T-helper 9 cell (primary cell): Measurements from ENCODE around the gene IFIT1.
A peak's percentile ranks its signal among the peaks of the same experiment; 100 is the strongest.
"Not testable (repeated sequence)": the region's sequence is repeated elsewhere in the genome, so short reads cannot be mapped to it uniquely, and the experiment has no call there.

ENCODE experiments used
- DNase-seq: peaks from one replicate; pipeline ENCODE4 v3.0.0-alpha.2; 2020

Gene IFIT1

DNA sequence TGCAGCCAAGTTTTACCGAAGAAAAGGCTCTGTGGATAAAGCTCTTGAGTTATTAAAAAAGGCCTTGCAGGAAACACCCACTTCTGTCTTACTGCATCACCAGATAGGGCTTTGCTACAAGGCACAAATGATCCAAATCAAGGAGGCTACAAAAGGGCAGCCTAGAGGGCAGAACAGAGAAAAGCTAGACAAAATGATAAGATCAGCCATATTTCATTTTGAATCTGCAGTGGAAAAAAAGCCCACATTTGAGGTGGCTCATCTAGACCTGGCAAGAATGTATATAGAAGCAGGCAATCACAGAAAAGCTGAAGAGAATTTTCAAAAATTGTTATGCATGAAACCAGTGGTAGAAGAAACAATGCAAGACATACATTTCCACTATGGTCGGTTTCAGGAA, 10.6 kb downstream of the IFIT1 start:
- no peak for DNase-seq

DNA sequence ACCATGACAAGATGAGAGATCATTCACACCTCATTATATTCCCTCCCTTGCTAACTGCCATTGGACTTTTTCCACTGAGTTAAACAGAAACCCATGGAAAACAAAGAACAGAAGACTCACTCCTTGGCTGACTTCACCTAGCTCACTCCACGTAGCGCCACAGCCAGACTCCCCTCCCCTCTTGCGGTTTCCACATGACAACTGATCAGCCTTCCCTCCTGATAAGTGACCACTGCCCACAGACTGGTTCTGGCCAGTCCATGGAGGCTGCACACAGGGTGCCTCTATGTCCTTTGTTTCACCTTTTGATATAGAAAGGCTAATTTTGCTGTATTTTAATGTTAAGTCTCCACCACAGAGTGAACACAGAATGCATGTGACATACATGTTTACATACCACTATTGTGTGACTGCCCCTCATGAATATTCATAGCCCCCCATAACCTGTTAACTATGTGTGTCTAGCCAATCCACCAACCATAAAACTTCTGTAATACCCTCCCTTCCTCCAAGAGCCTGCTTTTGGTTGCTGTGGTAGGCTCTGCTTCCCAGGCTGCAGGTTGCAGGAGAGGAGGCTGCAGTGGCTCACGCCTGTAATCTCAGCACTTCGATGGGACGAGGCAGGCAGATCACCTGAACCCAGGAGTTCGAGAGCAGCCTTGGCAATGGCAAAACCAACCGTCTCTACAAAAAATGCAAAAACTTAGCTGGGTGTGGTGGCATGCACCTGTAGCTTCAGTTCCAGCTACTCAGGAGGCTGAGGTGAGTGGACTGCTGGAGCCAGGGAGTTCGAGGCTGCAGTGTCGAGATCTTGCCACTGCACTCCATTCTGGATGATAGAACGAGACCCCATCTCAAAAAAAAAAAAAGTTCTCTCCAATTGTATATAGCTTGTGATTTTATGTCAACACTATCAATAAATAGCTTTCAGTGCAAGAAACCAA, 12.0 kb downstream of the IFIT1 start:
- no peak for DNase-seq

DNA sequence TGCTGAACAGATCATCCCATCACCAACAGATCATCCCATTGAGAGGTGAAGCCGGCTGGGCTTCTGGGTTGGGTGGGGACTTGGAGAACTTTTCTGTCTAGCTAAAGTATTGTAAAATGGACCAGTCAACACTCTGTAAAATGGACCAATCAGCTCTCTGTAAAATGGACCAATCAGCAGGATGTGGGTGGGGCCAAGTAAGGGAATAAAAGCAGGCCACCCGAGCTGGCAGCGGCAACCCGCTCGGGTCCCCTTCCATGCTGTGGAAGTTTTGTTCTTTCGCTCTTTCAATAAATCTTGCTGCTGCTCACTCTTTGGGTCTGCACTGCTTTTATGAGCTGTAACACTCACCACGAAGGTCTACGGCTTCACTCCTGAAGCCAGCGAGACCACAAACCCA, 13.8 kb downstream of the IFIT1 start:
- DNase-seq, result not testable (repeated sequence)

DNA sequence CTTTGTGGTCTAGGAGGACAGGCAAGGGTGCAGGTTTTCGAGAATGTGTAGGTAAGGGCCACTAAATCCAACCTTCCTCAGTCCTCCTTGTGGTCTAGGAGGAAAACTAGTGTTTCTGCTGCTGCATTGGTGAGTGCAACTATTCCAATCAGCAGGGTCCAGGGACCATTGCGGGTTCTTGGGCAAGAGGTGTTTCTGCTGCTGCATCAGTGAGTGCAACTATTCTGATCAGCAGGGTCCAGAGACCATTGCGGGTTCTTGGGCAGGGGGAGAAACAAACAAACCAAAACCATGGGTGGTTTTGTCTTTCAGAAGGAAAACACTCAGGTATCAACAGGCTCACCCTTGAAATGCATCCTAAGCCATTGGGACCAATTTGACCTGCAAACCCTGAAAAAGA, 15.4 kb downstream of the IFIT1 start:
- DNase-seq, result not testable (repeated sequence)

DNA sequence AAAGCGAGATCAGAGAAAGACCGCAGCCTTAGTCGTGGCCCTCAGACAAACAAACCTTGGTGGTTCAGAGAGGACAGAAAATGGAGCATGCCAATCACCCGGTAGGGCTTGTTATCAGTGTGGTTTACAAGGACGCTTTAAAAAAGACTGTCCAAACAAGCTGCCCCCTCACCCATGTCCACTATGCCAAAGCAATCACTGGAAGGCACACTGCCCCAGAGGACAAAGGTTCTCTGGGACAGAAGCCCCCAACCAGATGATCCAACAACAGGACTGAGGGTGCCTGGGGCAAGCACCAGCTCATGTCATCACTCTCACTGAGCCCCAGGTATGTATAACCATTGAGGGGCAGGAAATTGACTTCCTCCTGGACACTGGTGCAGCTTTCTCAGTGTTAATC, 16.9 kb downstream of the IFIT1 start:
- DNase-seq, result not testable (repeated sequence)

DNA sequence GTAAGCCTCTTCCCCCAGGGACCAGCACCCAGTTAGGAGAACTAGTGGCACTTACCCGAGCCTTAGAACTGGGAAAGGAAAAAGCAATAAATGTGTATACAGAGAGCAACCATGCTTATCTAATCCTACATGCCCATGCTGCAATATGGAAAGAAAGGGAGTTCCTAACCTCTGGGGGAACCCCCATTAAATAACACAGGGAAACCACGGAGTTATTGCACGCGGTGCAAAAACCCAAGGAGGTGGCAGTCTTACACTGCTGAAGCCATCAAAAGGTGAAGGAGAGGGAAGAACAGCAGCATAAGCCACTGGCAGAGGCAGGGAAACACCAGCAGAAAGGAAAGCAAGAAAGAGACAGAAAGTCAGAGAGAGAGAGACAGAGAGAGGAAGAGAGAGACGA, 18.1 kb downstream of the IFIT1 start:
- DNase-seq, result not testable (repeated sequence)

DNA sequence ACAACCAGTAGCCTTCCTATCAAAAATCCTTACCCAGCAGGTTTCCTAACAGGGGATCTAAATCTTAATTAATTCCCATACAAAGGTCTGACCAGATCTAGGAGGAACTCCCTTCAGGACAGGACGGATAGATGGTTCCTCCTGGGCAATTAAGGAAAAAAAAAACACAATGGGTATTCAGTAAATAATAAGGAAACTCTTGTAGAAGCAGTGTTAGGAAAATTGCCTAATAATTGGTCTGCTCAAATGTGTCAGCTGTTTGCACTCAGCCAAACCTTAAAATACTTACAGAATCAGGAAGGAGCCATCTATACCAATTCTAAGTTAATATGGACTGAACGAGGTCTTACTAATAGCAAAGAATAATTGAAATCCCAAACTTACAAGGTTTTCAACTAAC, 18.7 kb downstream of the IFIT1 start:
- DNase-seq, result not testable (repeated sequence)

DNA sequence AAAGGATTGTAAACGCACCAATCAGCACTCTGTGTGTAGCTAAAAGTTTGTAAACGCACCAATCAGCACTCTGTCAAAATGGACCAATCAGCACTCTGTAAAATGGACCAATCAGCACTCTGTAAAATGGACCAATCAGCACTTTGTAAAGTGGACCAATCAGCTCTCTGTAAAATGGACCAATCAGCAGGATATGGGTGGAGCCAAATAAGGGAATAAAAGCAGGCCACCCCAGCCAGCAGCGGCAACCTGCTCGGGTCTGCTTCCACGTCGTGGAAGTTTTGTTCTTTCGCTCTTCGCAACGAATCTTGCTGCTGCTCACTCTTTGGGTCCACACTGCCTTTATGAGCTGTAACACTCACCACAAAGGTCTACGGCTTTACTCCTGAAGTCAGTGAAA, 19.9 kb downstream of the IFIT1 start:
- not testable (repeated sequence) for DNase-seq

DNA sequence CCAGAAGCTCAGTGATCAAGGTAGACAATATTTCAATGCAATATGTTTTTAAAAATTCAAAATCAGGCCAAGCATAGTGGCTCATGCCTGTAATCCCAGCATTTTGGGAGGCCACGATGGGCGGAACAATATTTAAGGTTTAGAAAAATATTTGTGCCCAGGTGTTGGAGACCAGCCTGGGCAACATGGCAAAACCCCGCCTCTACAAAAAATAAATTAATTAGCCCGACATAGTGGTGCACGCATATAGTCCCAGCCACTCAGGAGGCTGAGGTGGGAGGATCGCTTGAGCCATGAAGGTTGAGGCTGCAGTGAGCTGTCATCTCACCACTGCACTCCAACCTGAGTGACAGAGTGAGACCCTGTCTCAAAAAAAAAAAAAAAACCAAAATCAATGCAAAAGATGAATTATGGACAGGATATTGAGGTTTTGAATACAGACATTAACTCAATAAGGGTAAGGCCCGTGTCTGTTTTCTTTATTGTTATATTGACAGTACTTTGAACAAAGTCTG, 21.0 kb downstream of the IFIT1 start:
- DNase-seq, result no peak

DNA sequence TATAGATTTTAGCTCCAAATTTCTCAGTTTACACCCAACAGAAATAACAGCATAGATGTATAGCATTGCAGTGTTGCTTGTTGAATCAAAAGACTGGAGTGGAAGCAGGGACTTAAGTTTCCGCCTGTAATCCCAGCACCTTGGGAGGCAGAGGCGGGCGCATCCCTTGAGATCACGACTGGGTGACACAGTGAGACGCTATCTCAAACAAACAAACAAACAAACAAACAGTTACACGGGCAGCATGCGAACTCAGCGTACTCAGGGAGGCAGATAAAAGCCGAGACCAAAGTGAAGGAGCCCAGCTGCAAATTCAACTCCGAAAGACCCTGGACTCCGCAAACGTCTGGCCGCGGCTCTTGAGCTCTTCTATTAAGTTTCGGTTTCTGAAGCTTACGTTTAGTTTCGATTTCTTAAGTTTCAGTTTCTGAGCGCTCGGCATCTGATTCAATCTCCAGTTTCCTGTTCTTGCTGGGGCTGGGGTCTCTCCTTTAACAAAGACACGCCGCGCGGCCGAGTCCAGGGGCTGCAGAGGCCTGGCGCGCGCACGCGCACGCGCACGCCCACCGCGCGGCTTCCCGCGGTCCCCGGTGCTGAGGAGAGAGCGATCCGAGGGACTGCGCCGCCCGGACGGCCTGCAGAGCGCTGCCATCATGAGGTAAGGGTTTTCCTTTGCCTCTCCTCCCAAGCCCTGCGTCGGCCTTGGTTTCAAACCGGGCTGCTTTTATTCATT, 21.9 kb downstream of the IFIT1 start, which contains the start of gene IFIT5:
Gene IFIT5 (plus strand): TSS at position 423 of the 733 bp plus-strand sequence. CDS start 231 bp downstream, at position 654.
- DNase-seq, result peak; percentile 47

DNA sequence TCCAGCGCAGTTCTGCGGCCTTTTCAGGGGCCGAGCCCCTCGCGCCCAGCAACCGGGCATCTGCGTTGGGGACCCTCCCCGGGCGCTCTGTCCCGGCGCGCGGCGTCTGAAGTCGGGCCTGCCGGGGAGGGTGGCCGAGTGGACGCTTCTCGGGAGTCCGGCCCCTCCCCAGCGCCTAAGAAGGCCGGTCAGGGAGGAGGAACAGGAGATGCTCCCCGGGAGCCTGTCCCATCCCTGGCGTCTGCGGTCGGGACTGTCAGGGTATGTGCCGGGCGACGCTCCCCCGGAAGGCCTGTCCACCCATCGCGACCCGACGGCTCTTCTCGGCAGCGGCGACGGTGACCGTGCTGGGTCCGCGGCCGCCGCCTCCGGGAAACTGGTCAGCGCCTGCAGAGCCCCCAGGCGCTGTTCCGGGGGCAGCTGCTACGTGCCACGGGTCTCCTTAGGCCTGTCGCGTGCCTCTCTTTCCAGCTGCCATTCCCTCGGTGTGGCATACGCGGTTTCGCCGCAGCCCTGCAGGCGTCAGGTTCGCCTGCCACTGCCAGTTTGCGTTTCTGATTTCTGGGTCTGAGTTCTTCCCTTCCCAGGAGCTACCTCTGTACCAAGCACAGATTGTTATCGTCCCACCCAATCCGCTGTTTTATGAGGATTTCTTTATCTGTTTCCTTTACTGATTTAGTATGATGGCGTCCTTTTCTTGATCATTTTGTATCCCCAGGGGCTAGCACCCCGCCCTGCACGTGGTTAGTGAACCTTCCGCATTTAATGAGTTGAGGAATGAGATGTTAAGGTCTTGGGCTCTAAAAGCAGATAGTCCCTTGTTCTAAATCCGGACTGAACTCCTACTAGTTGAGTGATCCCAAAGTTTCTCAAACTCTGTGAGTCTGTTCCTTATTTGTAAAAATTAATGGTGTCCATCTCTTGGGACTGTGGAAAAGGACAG, 22.7 kb downstream of the IFIT1 start:
- peak; percentile 41 for DNase-seq

DNA sequence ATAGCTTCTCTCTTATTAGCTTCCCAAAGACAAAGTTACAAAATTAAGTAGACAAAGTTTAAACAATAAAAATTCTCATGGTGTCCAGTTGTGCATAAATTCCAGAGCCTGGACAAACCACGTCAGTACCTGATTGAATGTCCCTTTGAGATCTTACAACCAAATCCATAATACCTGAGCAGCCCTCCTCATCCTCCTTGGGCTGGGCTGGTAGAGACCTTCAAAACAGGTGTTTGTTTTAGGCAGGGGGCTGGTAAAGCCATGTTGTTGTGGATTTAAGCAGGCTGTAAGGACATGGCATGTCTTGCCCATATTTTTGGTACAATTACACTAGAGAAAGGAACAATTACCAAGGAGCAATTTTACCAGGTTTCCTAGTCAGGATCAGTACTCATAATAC, 24.0 kb downstream of the IFIT1 start:
- DNase-seq, result no peak

DNA sequence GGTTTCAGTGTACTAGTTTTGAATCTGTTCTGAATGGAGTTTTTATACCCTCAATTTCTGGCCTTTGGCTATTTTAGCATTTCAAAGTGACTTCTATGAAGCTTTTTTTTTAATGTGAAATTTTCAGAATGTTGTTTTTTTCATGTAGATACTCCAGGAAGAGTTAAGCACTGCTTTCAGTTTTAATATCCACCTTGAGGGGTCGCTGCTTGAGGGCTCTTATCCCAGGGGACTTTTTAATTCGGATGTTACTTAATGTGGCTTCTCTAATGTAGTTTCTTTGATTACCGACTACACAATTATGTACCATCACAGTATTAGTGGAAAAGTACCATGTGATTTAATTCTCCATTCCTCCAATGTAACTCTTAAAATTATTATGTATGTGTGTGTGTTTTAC, 27.1 kb downstream of the IFIT1 start:
- DNase-seq, result peak; percentile 21

DNA sequence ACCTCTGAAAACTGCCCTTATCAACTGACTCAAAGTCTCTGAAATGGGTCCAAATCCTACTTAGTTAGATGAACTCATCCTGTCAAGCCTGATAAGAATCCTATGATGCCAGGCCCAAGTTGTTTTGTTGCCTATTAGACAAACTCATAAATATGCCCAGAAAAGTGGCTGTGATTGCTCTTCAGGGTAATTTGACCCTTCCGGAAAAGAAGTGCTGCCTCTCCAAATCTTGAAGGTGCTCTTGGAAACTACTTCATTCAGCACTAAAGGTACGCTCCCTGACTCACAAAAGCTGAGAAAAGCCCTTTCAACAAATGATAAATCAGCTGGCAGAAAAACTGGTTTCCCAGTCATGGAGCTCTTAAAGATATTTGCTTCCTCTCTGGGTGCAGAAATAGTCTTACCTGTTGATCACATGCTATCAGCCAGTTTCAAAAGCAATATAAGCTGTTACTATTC, 28.6 kb downstream of the IFIT1 start:
- DNase-seq, result no peak

DNA sequence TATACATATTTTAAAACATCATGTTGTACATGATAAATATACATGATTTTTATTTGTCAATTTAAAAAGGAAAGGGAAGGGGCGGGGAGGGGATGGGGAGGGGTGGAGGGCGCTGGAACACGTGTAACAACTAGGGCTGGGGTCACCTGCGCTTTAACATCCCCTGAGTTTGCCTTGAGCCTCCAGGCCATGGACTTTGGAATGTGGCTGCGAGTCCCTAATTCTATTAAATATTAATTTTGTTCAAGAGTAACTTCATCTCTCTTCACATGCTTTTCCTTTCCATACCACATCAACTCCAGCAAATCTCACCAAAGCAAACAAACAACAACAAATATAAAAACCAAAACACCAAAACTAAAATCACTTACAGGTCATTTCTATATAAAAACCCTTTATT, 32.6 kb downstream of the IFIT1 start:
- DNase-seq, result no peak

DNA sequence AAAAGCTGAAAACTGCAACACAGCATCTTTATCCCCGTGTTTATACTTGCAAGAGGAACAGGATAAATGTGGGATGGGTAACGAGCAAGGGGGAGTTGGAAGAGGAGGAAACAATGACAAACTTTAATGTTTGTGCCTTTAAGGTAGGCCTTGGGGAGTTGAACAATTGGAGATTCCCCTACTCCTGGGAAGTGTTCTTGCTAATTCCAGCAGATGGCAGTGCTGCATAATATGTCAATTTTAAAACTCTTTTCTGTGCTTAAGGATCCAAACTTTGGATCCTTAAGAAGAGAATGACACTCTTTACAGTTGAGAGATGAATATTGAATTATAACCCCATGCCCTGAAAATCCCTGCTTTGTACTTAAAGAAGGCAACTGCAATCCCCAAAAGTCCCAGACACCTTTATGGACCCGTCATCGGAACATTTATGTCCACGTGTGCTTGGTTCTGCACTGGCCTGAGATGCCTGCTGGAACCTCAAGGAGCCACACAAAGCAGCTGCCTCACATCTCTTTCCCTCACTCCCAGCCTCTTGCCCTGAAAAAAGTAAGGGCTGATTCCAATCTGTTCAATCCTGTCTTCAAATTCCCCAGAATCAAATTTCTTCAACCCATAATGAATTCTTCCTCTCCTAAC, 33.9 kb downstream of the IFIT1 start:
- DNase-seq, result no peak

DNA sequence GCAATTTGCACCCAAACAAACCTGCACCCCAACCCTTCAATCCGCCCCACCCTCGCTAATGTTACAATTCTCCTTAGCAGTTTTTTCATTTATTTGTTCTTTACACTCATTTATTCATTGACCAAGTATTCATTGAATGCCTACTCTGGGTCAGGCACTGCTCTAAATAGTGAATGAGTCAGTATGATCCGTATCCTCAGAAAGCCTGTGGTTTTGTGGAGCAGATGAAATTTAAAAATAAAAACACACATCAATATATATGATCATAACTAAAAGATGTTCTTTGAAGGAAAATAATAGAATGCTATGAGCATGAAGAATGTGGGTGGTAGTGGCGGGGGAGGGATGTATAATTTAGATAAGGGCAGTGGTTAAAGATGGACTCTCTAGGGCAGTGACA, 35.2 kb downstream of the IFIT1 start:
- no peak for DNase-seq

DNA sequence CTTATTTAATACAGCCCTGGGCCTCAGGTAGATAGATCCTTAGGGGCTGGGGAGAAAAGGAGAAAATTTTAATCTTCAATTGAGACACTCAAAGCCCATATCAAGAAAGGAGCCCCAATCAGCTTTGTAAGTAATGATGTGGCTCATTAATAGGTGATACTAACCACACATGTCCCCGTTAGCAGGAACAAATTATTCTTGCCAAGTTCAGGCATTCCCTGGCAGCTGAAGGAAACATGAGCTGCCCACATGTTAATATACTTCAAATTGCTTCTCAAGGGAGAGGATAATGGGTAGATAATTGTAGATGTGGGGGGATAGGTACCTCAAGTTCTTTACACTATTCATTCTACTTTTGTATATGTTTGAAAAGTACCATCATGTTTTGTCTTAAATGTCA, 36.5 kb downstream of the IFIT1 start:
- no peak for DNase-seq

DNA sequence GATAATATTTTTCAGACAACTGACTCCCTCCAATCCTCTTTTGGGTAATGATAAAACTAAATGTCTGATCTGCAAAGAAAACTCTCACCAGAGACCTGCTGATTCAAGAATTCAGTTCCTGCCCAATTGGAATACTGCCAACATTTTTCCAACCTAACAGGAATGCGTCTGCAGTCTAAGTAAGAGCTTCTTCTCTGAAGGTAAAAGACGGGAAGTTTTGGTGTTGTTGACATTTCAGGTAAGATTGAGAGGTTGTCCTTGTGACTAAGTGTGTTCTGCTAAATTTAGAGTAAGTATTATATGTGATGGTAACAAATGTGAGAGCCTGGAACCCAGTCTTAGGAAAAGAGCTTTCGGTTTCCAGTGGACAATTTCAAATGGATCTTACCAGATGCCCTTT, 39.6 kb downstream of the IFIT1 start:
- no peak for DNase-seq

DNA sequence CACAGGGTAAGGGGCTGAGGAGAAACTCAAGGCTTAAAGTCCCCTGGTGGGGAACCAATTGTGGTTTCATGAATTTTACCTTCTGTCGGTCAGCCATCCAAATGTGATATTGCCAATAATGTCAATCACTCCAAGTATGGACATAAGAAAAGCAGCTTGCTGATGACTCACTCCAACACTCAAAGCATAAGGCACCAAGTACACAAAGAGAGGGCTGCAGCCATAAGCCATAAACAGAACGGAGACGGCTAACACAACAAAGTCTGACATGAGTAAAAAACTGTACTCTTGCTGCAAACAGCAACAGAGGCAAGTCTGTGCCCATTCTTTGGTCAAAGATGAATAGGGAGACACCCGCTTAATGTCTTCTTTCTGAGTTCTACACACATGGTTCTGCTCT, 46.1 kb downstream of the IFIT1 start:
- DNase-seq, result no peak

DNA sequence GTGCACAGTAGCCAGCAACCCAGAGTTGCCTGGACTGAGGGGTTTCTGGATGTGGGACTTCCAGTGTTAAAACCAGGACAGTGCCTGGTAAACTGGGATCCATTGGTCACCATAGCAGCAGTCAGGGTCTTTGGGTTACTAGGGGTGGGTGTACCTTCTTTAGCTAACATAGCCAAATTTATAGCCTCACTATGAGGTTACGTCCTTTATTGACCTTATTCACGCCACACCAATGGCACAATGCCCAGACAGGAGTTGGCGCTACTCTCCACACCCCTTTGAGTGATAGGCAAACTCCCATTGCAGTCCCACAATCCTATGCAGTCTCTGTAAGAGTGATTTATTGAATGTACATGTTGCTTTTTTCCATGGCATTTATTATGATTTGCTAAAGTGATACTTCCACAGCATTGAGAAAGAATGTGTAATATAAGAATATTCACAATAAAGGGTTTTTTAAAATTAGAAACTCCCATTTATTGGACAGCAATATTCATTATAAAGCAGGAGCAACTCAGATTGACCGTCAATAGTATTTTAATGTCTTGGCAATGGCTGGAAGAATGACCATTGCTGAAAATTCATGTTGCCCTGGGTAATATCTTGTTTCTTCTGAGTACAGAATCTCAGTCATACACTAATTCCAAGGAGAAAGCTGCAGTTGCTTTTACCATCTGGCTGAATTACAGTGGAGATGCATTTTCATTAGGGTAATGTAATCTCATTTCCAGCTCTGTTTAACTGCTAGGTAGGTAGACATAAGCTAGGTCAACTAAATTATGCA, 48.0 kb downstream of the IFIT1 start:
- no peak for DNase-seq
